Cardiac muscle cell (in vitro differentiated cells and primary cell): ENCODE measurements around the gene CCDC136. TPM values are rescaled to one million over a fixed set of nuclear protein-coding genes. Genes with fewer than 3 reads are reported as not detected.

Experiments
- DNase-seq, 2 donors: peaks; one replicate each; pipeline versions ENCODE4 v3.0.0 to v3.0.0-alpha.2; 2010 to 2017; ENCODE audit warnings: low read depth in 1 of 2, low spot score in 1 of 2
- H3K27ac ChIP-seq: fragments of 200-600 bp; sonication (generic); 2 replicates; pipeline ENCODE4 v1.5.1; 2016
- H3K27me3 ChIP-seq: fragments of 200-600 bp; sonication (generic); 2 replicates; pipeline ENCODE4 v1.6.0; 2016; ENCODE audit warnings: control low read depth
- H3K36me3 ChIP-seq: fragments of 200-600 bp; sonication (generic); 2 replicates; pipeline ENCODE4 v1.5.1; 2016; ENCODE audit warnings: control low read depth
- H3K4me1 ChIP-seq: fragments of 200-600 bp; sonication (generic); 2 replicates; pipeline ENCODE4 v1.8.1; 2017; ENCODE audit warnings: low read depth, mild to moderate bottlenecking, mixed run types
- H3K4me3 ChIP-seq: fragments of 200-600 bp; sonication (generic); 2 replicates; pipeline ENCODE4 v1.5.1; 2016; ENCODE audit warnings: mild to moderate bottlenecking
- H3K9me3 ChIP-seq: fragments of 200-600 bp; sonication (generic); 2 replicates; pipeline ENCODE4 v1.5.1; 2017; ENCODE audit warnings: low read depth, mild to moderate bottlenecking, control low read depth
- polyA plus RNA-seq: library from polyadenylated mRNA; unstranded; fragments of >200 nt; fragmentation: Nextera tagmentation; extraction: Ambion mirVana; gene quantifications from 2 replicates; pipeline ENCODE4 v1.2.1, GENCODE V29; 2016
- total RNA-seq: library from RNA; depleted of rRNA; stranded (reverse); fragments of >200 nt; gene quantifications from 2 replicates; pipeline ENCODE4 v1.2.3, GENCODE V29; 2016
- TF ChIP-seq, protein P1 (sequence below): IDR thresholded peaks from 2 replicates; pipeline ENCODE4 v1.5.1; 2012; ENCODE audit warnings: low read depth, mild to moderate bottlenecking, low read length

CCDC136 gene
- total and polyA plus RNA-seq, 2 experiments from 2014 or later = 10.7 to 26.4 TPM

DNA sequence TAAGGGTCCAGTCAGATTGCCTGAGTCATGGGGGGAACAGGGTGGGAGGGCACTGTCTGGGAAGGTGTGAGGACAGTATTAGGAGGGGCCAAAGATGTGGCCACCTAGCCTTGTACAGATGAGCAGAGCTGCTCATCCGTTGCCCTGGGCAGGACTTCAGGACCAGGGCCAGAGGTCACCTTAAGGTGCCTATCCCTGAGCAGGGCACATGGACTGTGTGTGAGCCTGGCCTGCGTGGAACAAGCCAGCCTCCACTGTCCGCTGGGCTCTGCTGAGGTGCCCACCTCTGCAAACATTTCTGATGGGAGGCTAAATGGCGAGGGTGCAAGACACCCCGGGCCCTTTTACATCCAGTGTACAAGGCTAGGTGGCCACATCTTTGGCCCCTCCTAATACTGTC, 12.8 kb upstream of the CCDC136 start:
- TF ChIP-seq, protein P1, sequence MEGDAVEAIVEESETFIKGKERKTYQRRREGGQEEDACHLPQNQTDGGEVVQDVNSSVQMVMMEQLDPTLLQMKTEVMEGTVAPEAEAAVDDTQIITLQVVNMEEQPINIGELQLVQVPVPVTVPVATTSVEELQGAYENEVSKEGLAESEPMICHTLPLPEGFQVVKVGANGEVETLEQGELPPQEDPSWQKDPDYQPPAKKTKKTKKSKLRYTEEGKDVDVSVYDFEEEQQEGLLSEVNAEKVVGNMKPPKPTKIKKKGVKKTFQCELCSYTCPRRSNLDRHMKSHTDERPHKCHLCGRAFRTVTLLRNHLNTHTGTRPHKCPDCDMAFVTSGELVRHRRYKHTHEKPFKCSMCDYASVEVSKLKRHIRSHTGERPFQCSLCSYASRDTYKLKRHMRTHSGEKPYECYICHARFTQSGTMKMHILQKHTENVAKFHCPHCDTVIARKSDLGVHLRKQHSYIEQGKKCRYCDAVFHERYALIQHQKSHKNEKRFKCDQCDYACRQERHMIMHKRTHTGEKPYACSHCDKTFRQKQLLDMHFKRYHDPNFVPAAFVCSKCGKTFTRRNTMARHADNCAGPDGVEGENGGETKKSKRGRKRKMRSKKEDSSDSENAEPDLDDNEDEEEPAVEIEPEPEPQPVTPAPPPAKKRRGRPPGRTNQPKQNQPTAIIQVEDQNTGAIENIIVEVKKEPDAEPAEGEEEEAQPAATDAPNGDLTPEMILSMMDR = no peak
- H3K36me3 ChIP-seq = no peaks in the 10 kb centered on the region

DNA sequence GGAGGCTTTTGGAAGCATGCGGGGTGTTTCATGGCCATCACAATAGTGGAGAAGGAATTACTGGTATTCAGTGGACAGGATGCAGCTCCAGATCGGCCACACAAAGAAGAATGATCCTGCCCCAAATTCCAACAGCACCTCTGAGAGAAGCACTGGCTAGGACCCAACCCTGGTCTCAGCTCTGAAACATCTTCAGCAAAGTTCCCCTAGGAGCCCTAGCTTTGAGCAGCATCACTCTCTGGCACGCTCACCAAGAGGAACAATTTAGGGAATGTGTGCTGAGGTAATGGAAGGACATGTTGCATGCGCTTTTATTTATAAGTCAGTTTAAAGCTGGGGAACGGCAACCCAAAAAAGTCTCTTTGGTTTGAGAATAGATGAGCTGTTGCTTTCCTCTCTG, 10.6 kb upstream of the CCDC136 start:
- Histone ChIP-seq H3K4me3 (no peak overlapping the region), H3K4me1 (no peaks in the 10 kb centered on the region), H3K27ac (no peak overlapping the region), H3K27me3 (no peaks in the 10 kb centered on the region), H3K9me3 (no peaks in the 10 kb centered on the region), H3K36me3 (no peaks in the 10 kb centered on the region)
- peak in 1 of 2 donors; percentile 63 for DNase-seq
- TF ChIP-seq, protein P1 = no peak

More for the DNA sequence above, 12.8 kb upstream of the CCDC136 start:
- Histone ChIP-seq H3K4me3 (no peak overlapping the region), H3K27ac (no peak overlapping the region), H3K4me1 (no peaks in the 10 kb centered on the region), H3K27me3 (no peaks in the 10 kb centered on the region), H3K9me3 (no peaks in the 10 kb centered on the region)
- DNase-seq = no peak

DNA sequence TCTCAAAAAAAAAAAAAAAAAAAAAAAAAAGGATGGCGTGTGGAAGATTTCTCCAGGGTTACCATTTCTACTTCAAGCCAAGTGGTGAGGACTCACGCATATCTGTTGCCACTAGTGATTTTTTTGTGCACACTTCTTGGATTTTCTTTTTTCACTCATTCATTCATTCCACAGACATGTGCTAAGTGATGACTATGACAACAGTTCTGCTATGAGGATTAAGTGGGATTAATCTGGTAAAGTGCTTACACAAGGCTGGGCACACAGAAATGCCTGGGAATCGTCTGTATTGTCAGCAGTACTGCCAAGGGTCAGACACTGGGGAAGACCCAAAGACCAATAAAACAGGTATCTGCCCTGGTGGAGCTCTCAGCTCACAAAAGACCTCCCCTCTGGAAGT, 9.9 kb upstream of the CCDC136 start:
- TF ChIP-seq, protein P1 = no peak
- H3K4me3 ChIP-seq = no peak overlapping the region
- no peak for DNase-seq
- H3K9me3 ChIP-seq = no peaks in the 10 kb centered on the region
- no peaks in the 10 kb centered on the region for H3K36me3 ChIP-seq
- H3K27ac ChIP-seq = no peak overlapping the region
- H3K4me1 ChIP-seq = no peaks in the 10 kb centered on the region
- H3K27me3 ChIP-seq = no peaks in the 10 kb centered on the region

DNA sequence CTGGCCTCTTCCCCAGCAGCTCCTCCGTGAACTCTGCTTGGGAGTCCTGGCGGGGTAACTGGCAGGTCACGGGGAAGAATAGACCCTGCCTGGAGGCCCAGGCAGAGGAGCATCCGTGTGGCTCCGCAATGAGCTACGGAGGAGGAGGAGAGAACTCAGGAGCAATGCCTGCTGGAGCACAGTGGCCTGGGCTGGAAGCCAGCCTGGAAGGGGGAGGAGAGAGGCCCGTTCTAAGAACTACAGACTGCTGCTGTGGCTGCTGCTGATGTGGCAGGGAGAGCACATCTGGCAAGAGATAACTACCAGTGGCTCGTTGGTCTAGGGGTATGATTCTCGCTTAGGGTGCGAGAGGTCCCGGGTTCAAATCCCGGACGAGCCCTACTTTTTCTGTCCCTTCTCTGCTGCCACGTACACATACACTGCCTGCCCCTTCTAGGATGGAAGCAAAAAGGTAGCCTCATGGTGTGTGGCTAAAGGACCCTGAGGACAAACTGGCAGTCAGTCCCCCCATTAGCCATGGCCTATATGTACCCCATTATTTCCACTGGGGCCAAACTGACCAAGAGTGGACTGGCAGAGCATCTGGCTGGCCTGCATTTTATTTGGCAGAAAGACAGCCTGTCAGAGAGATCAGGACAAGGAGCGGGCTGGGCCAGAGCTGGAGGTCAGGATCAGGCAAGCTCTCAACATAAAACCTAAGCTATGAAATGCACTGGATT, 8.5 kb upstream of the CCDC136 start:
- Histone ChIP-seq H3K9me3 (no peaks in the 10 kb centered on the region), H3K4me3 (no peak overlapping the region), H3K27me3 (no peaks in the 10 kb centered on the region), H3K27ac (no peak overlapping the region), H3K36me3 (no peaks in the 10 kb centered on the region), H3K4me1 (no peaks in the 10 kb centered on the region)
- TF ChIP-seq, protein P1 = no peak
- peak; percentile 52 to 95 for DNase-seq

DNA sequence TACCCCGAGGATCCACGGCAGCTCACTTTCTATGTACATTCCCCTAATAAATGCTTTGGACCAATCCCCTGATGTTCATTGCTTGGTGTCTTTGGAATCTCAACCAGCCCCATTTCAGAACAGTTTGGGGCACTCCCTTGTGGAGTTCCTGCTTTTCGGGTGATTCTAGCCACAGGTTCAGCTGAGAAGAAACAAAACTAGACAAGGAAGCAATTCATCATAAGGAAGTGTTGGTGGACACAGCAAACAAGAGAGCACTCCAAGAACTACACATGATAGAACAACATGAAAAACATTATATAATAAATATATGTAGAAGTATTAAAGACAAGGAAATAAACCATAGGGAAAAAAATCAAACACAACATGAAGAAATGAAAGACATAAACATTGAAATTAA, 6.0 kb upstream of the CCDC136 start:
- no peaks in the 10 kb centered on the region for H3K4me1 ChIP-seq
- no peak overlapping the region for H3K4me3 ChIP-seq
- TF ChIP-seq, protein P1 = no peak
- no peaks in the 10 kb centered on the region for H3K9me3 ChIP-seq
- DNase-seq = no peak
- H3K27ac ChIP-seq = no peak overlapping the region
- H3K36me3 ChIP-seq = no peaks in the 10 kb centered on the region
- H3K27me3 ChIP-seq = no peaks in the 10 kb centered on the region
